Trophoblast cell (in vitro differentiated cells and primary cell): ENCODE data around the gene FAM83D.

Experiments used
- DNase-seq, 2 donors: peaks; one replicate each; pipeline ENCODE4 v3.0.0-alpha.2; 2016
- H2AFZ ChIP-seq: 2 replicates; pipeline ENCODE4 v1.6.1; 2013; ENCODE audit warnings: low read length, moderate library complexity, mild to moderate bottlenecking; ENCODE audit not compliant: insufficient read depth, poor library complexity
- H2AK5ac ChIP-seq: 2 replicates; pipeline ENCODE4 v1.6.1; 2013; ENCODE audit warnings: mild to moderate bottlenecking, low read length
- H2BK120ac ChIP-seq: 2 replicates; pipeline ENCODE4 v1.6.1; 2013; ENCODE audit warnings: low read length, mild to moderate bottlenecking, moderate library complexity; ENCODE audit not compliant: insufficient read depth, poor library complexity
- H2BK12ac ChIP-seq: 2 replicates; pipeline ENCODE4 v1.6.1; 2013; ENCODE audit warnings: mild to moderate bottlenecking, low read length, moderate library complexity
- H2BK5ac ChIP-seq: 2 replicates; pipeline ENCODE4 v1.6.1; 2013; ENCODE audit warnings: low read length, low read depth, moderate library complexity, mild to moderate bottlenecking; ENCODE audit not compliant: poor library complexity
- H3K14ac ChIP-seq: 2 replicates; pipeline ENCODE4 v1.6.1; 2013; ENCODE audit warnings: mild to moderate bottlenecking, low read length
- H3K18ac ChIP-seq: 2 replicates; pipeline ENCODE4 v1.6.1; 2013; ENCODE audit warnings: mild to moderate bottlenecking, low read length
- H3K23ac ChIP-seq: 2 replicates; pipeline ENCODE4 v1.6.1; 2013; ENCODE audit warnings: low read length
- H3K27ac ChIP-seq: 2 replicates; pipeline ENCODE4 v1.5.1; 2013; ENCODE audit warnings: low read depth, mild to moderate bottlenecking, inconsistent platforms, low read length, moderate library complexity
- H3K27me3 ChIP-seq: 2 replicates; pipeline ENCODE4 v1.6.1; 2013; ENCODE audit warnings: inconsistent platforms, mild to moderate bottlenecking, low read length, moderate library complexity; ENCODE audit not compliant: insufficient read depth
- H3K36me3 ChIP-seq, 2 experiments: 1 replicate in 1 of 2; 2 replicates in 1 of 2; pipeline ENCODE4 v1.6.1; 2013; ENCODE audit warnings: low read length in 2 of 2, mild to moderate bottlenecking in 2 of 2, moderate library complexity in 1 of 2; ENCODE audit not compliant: insufficient read depth in 2 of 2, control insufficient read depth in 1 of 2
- H3K4ac ChIP-seq: 2 replicates; pipeline ENCODE4 v1.6.1; 2013; ENCODE audit warnings: low read depth, mild to moderate bottlenecking, low read length, moderate library complexity
- H3K4me1 ChIP-seq, 2 experiments: 1 replicate in 1 of 2; 2 replicates in 1 of 2; pipeline ENCODE4 v1.6.1; 2013; ENCODE audit warnings: low read length in 2 of 2, mild to moderate bottlenecking in 2 of 2, moderate library complexity in 1 of 2; ENCODE audit not compliant: insufficient read depth in 2 of 2, control insufficient read depth in 1 of 2
- H3K4me2 ChIP-seq: 2 replicates; pipeline ENCODE4 v1.6.1; 2013; ENCODE audit warnings: inconsistent platforms, mild to moderate bottlenecking, low read length, moderate library complexity
- H3K4me3 ChIP-seq: 2 replicates; pipeline ENCODE4 v1.5.1; 2013; ENCODE audit warnings: mild to moderate bottlenecking, low read depth, low read length, inconsistent platforms
- H3K79me1 ChIP-seq: one replicate; pipeline ENCODE4 v1.6.1; 2013; ENCODE audit warnings: low read length
- H3K79me2 ChIP-seq: 2 replicates; pipeline ENCODE4 v1.6.1; 2013; ENCODE audit warnings: low read length, mild to moderate bottlenecking; ENCODE audit not compliant: control insufficient read depth, insufficient read depth, poor library complexity
- H3K9ac ChIP-seq: 2 replicates; pipeline ENCODE4 v1.6.1; 2013; ENCODE audit warnings: mild to moderate bottlenecking, low read length
- H3K9me3 ChIP-seq: 2 replicates; pipeline ENCODE4 v1.6.1; 2013; ENCODE audit warnings: low read depth, mild to moderate bottlenecking, control low read depth, inconsistent platforms, low read length; ENCODE audit not compliant: insufficient read depth
- H4K12ac ChIP-seq: 2 replicates; pipeline ENCODE4 v1.6.1; 2013; ENCODE audit warnings: low read depth, mild to moderate bottlenecking, low read length, moderate library complexity
- H4K8ac ChIP-seq: 2 replicates; pipeline ENCODE4 v1.6.1; 2013; ENCODE audit warnings: low read depth, mild to moderate bottlenecking, low read length, moderate library complexity
- H4K91ac ChIP-seq: one replicate; pipeline ENCODE4 v1.6.1; 2013; ENCODE audit warnings: low read depth, mild to moderate bottlenecking, low read length, moderate library complexity
- WGBS: extraction: QIAGEN DNeasy Blood & Tissue Kit; methylation state at CpG from one replicate; pipeline ENCODE4 v1.1.7; 2013; ENCODE audit warnings: missing lambda C conversion rate; ENCODE audit not compliant: insufficient read length, insufficient coverage; ENCODE audit errors: extremely low coverage; 5-methylcytosine and 5-hydroxymethylcytosine counted together

FAM83D gene

GRCh38 chr20:38932457-38933120 lies 6.4 kb downstream of the FAM83D start:
- Histone ChIP-seq H3K4ac (peak overlapping the region; percentile 66), H4K8ac (peak overlapping the region; percentile 47), H3K27me3 (no peaks in the 10 kb centered on the region), H3K36me3 (peaks cover 0 to 3% of the 10 kb centered on the region in 2 experiments), H3K4me3 (no peak overlapping the region), H3K79me1 (peaks cover 8% of the 10 kb centered on the region), H2BK5ac (peak overlapping the region; percentile 24), H2BK120ac (no peak overlapping the region), H3K9me3 (no peaks in the 10 kb centered on the region), H2AFZ (no peak overlapping the region), H3K14ac (peak overlapping the region; percentile 37), H3K27ac (no peak overlapping the region), H4K12ac (no peak overlapping the region), H2AK5ac (no peak overlapping the region), H2BK12ac (no peak overlapping the region), H4K91ac (no peak overlapping the region), H3K23ac (no peak overlapping the region), H3K4me2 (no peak overlapping the region), H3K9ac (no peak overlapping the region), H3K4me1 (peaks cover 19 to 33% of the 10 kb centered on the region in 2 experiments), H3K79me2 (peaks cover 15% of the 10 kb centered on the region), H3K18ac (no peak overlapping the region)
- WGBS: no CpG with 5 or more reads among the region's 9 CpGs
- DNase-seq: peak; percentile 52 to 83

GRCh38 chr20:38934530-38934929 lies 8.3 kb downstream of the FAM83D start:
- peak overlapping the region; percentile 43 for H3K4ac ChIP-seq
- H4K8ac ChIP-seq: no peak overlapping the region
- H3K27me3 ChIP-seq: no peaks in the 10 kb centered on the region
- H3K9me3 ChIP-seq: no peaks in the 10 kb centered on the region
- H2AK5ac ChIP-seq: no peak overlapping the region
- no CpG with 5 or more reads among the region's 5 CpGs for WGBS
- H3K18ac ChIP-seq: no peak overlapping the region
- peaks cover 12% of the 10 kb centered on the region for H3K79me2 ChIP-seq
- no peak overlapping the region for H4K91ac ChIP-seq
- H3K4me1 ChIP-seq: peaks cover 12 to 19% of the 10 kb centered on the region in 2 experiments
- H2BK120ac ChIP-seq: no peak overlapping the region
- H3K9ac ChIP-seq: no peak overlapping the region
- H4K12ac ChIP-seq: no peak overlapping the region
- no peak overlapping the region for H2BK12ac ChIP-seq
- no peak overlapping the region for H2BK5ac ChIP-seq
- no peak overlapping the region for H3K4me3 ChIP-seq
- H2AFZ ChIP-seq: no peak overlapping the region
- H3K23ac ChIP-seq: no peak overlapping the region
- H3K79me1 ChIP-seq: peaks cover 8% of the 10 kb centered on the region
- H3K27ac ChIP-seq: no peak overlapping the region
- no peak overlapping the region for H3K4me2 ChIP-seq
- no peak for DNase-seq
- H3K14ac ChIP-seq: no peak overlapping the region
- H3K36me3 ChIP-seq: peaks cover 0 to 8% of the 10 kb centered on the region in 2 experiments

GRCh38 chr20:38935285-38935684 lies 9.1 kb downstream of the FAM83D start:
- Histone ChIP-seq H3K79me2 (peaks cover 10% of the 10 kb centered on the region), H3K9me3 (no peaks in the 10 kb centered on the region), H3K4me1 (peaks cover 12 to 19% of the 10 kb centered on the region in 2 experiments), H2BK12ac (no peak overlapping the region), H4K8ac (no peak overlapping the region), H3K4ac (no peak overlapping the region), H3K27ac (no peak overlapping the region), H2BK5ac (no peak overlapping the region), H4K12ac (no peak overlapping the region), H3K9ac (no peak overlapping the region), H3K23ac (no peak overlapping the region), H2BK120ac (no peak overlapping the region), H4K91ac (peak overlapping the region; percentile 34), H2AK5ac (no peak overlapping the region), H3K4me2 (no peak overlapping the region), H2AFZ (no peak overlapping the region), H3K36me3 (peaks cover 0 to 8% of the 10 kb centered on the region in 2 experiments), H3K27me3 (no peaks in the 10 kb centered on the region), H3K4me3 (no peak overlapping the region), H3K14ac (no peak overlapping the region), H3K79me1 (peaks cover 8% of the 10 kb centered on the region), H3K18ac (no peak overlapping the region)
- no CpG with 5 or more reads among the region's 3 CpGs for WGBS
- peak in 1 of 2 donors; percentile 34 for DNase-seq

DNA sequence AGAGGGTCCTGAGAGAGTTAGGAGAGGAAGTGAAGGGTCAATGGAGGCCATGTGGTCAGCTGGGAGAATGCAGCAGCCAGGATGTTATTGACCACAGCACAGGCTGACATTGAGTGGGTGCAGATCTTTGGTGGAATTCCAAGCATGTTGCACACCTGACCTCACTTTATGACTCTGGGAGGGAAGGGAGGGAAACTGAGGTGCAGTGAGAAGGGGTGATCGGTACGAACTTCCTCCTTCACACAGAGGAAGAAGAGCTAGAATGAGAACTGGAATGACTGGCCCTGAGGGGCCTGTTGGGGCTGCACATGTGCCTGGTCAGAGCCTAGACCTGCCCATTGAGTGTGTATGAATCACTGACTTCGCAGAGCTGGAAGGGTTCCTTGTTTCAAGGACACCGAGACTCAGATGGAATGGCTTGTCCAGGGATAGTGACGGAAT lies 9.8 kb downstream of the FAM83D start:
- H4K8ac ChIP-seq: no peak overlapping the region
- no peak for DNase-seq
- no peak overlapping the region for H4K91ac ChIP-seq
- no peak overlapping the region for H2AFZ ChIP-seq
- no peak overlapping the region for H3K9ac ChIP-seq
- H2BK5ac ChIP-seq: no peak overlapping the region
- H3K14ac ChIP-seq: no peak overlapping the region
- peaks cover 10% of the 10 kb centered on the region for H3K79me2 ChIP-seq
- H4K12ac ChIP-seq: no peak overlapping the region
- H3K4me1 ChIP-seq: peaks cover 12 to 19% of the 10 kb centered on the region in 2 experiments
- H3K4me2 ChIP-seq: peak overlapping the region; percentile 38
- no peak overlapping the region for H2BK120ac ChIP-seq
- H3K27me3 ChIP-seq: no peaks in the 10 kb centered on the region
- no peak overlapping the region for H2AK5ac ChIP-seq
- no CpG with 5 or more reads among the region's 5 CpGs for WGBS
- H3K18ac ChIP-seq: peak overlapping the region; percentile 25
- no peaks in the 10 kb centered on the region for H3K9me3 ChIP-seq
- H3K4ac ChIP-seq: peak overlapping the region; percentile 43
- peaks cover 8% of the 10 kb centered on the region for H3K79me1 ChIP-seq
- no peak overlapping the region for H3K4me3 ChIP-seq
- H2BK12ac ChIP-seq: peak overlapping the region; percentile 47
- peak overlapping the region; percentile 11 for H3K27ac ChIP-seq
- H3K23ac ChIP-seq: no peak overlapping the region
- H3K36me3 ChIP-seq: peaks cover 0 to 9% of the 10 kb centered on the region in 2 experiments
